Neural progenitor cell (in vitro differentiated cells): Measurements from ENCODE around the gene DOCK4.

Source experiments
- EZH2 ChIP-seq: fragments of 200-600 bp; sonication (generic); IDR thresholded peaks from 2 replicates; pipeline ENCODE4 v1.6.1; 2017; ENCODE audit warnings: antibody characterized with exemption, mild to moderate bottlenecking, moderate library complexity
- EZH2phosphoT487 ChIP-seq: fragments of 200-600 bp; sonication (generic); IDR thresholded peaks from 2 replicates; pipeline ENCODE4 v1.6.1; 2017; ENCODE audit warnings: antibody characterized with exemption
- TF ChIP-seq, protein P1 (sequence below): fragments of 200-600 bp; sonication (generic); IDR thresholded peaks from 2 replicates; pipeline ENCODE4 v1.5.1; 2017; ENCODE audit warnings: antibody characterized with exemption, mild to moderate bottlenecking

DNA sequence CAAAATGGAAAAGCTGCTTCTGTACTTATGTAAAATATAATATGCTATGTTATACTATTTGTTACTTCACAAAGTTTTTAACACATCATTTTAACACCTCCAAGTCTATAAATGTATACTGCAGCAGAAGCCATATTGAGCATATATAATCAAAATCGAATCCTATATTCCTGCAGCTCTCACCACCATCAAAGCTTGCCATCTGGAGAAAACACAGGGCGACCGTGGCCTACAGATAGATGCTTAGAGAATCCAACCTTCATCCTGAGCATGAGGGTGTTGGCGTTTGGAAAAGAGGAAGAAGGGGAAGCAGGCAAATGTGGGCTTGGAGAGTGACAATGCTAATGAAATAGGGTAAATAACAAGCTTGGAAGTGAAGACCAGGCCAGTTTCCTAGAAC is 385.2 kb downstream of the DOCK4 start:
- TF ChIP-seq, protein P1, sequence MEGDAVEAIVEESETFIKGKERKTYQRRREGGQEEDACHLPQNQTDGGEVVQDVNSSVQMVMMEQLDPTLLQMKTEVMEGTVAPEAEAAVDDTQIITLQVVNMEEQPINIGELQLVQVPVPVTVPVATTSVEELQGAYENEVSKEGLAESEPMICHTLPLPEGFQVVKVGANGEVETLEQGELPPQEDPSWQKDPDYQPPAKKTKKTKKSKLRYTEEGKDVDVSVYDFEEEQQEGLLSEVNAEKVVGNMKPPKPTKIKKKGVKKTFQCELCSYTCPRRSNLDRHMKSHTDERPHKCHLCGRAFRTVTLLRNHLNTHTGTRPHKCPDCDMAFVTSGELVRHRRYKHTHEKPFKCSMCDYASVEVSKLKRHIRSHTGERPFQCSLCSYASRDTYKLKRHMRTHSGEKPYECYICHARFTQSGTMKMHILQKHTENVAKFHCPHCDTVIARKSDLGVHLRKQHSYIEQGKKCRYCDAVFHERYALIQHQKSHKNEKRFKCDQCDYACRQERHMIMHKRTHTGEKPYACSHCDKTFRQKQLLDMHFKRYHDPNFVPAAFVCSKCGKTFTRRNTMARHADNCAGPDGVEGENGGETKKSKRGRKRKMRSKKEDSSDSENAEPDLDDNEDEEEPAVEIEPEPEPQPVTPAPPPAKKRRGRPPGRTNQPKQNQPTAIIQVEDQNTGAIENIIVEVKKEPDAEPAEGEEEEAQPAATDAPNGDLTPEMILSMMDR = no peak
- no peak for TF ChIP-seq EZH2
- TF ChIP-seq EZH2phosphoT487 = no peak
